GM23248 (cell line): ENCODE data around the gene BYSL. TPM values are rescaled to one million over a fixed set of nuclear protein-coding genes. Genes with fewer than 3 reads are reported as not detected.
A peak's percentile ranks its signal among the peaks of the same experiment; 100 is the strongest.

ENCODE experiments used
- DNase-seq: peaks from one replicate; pipeline ENCODE4 v3.0.0-alpha.2; 2015
- H2AFZ ChIP-seq: fragments of 200-600 bp; sonication (generic); 2 replicates; pipeline ENCODE4 v1.6.1; 2016; ENCODE audit warnings: antibody characterized with exemption
- H3F3A ChIP-seq: fragments of 200-600 bp; sonication (generic); 2 replicates; pipeline ENCODE4 v1.6.1; 2016; ENCODE audit warnings: mild to moderate bottlenecking, antibody characterized with exemption, mixed run types; ENCODE audit not compliant: insufficient read depth
- H3K27ac ChIP-seq: fragments of 200-600 bp; sonication (generic); 2 replicates; pipeline ENCODE4 v1.5.1; 2016; ENCODE audit warnings: mild to moderate bottlenecking
- H3K27me3 ChIP-seq: fragments of 200-600 bp; sonication (generic); replicated peaks from 2 replicates; pipeline ENCODE4 v1.6.1; 2016; ENCODE audit warnings: mild to moderate bottlenecking; ENCODE audit not compliant: insufficient read depth
- H3K36me3 ChIP-seq: fragments of 200-600 bp; sonication (generic); 2 replicates; pipeline ENCODE4 v1.6.1; 2016; ENCODE audit warnings: low read depth, mild to moderate bottlenecking
- H3K4me1 ChIP-seq: fragments of 200-600 bp; sonication (generic); 2 replicates; pipeline ENCODE4 v1.6.1; 2016; ENCODE audit warnings: mild to moderate bottlenecking; ENCODE audit not compliant: insufficient read depth
- H3K4me2 ChIP-seq: fragments of 200-600 bp; sonication (generic); one replicate; pipeline ENCODE4 v1.6.1; 2016; ENCODE audit warnings: mild to moderate bottlenecking; ENCODE audit not compliant: unreplicated experiment
- H3K4me3 ChIP-seq: fragments of 200-600 bp; sonication (generic); 2 replicates; pipeline ENCODE4 v1.5.1; 2016; ENCODE audit warnings: mild to moderate bottlenecking
- H3K79me2 ChIP-seq: fragments of 200-600 bp; sonication (generic); 2 replicates; pipeline ENCODE4 v1.6.1; 2016; ENCODE audit warnings: mild to moderate bottlenecking; ENCODE audit not compliant: insufficient read depth
- H3K9ac ChIP-seq: fragments of 200-600 bp; sonication (generic); 2 replicates; pipeline ENCODE4 v1.6.1; 2016; ENCODE audit warnings: mild to moderate bottlenecking
- H3K9me2 ChIP-seq: fragments of 200-600 bp; sonication (generic); 2 replicates; pipeline ENCODE4 v1.6.1; 2016; ENCODE audit warnings: mixed run types, mild to moderate bottlenecking, moderate library complexity; ENCODE audit not compliant: insufficient read depth
- H3K9me3 ChIP-seq: fragments of 200-600 bp; sonication (generic); one replicate; pipeline ENCODE4 v1.6.1; 2017; ENCODE audit warnings: low read depth
- H4K20me1 ChIP-seq: fragments of 200-600 bp; sonication (generic); 2 replicates; pipeline ENCODE4 v1.6.0; 2016; ENCODE audit not compliant: insufficient read depth
- EZH2 ChIP-seq: fragments of 200-600 bp; sonication (generic); IDR thresholded peaks from 2 replicates; pipeline ENCODE4 v1.6.1; 2018; ENCODE audit warnings: antibody characterized with exemption, mild to moderate bottlenecking; ENCODE audit not compliant: insufficient read depth, poor library complexity, severe bottlenecking
- EZH2phosphoT487 ChIP-seq: fragments of 200-600 bp; sonication (generic); IDR thresholded peaks from 2 replicates; pipeline ENCODE4 v1.6.1; 2018; ENCODE audit warnings: antibody characterized with exemption, moderate library complexity, mild to moderate bottlenecking, low read depth; ENCODE audit not compliant: insufficient read depth
- WGBS, 2 experiments: methylation state at CpG; one replicate each; pipeline ENCODE4 v1.1.6; 2015 to 2017; ENCODE audit warnings: low lambda C conversion rate in 2 of 2, low coverage in 1 of 2; ENCODE audit errors: missing lambda C conversion rate in 2 of 2; 5-methylcytosine and 5-hydroxymethylcytosine counted together
- in situ Hi-C: fragments of 300-500 bp; cut with MboI; formaldehyde crosslinking; loops from 2 replicates; pipeline ENCODE4 v1.15.0; 2020
- polyA plus RNA-seq: library from polyadenylated mRNA; unstranded; fragments of >200 nt; fragmentation: Nextera tagmentation; extraction: Ambion mirVana; gene quantifications from 2 replicates; pipeline ENCODE4 v1.2.1, GENCODE V29; 2016
- total RNA-seq: library from RNA; depleted of rRNA; stranded (reverse); fragments of >200 nt; shearing (Covaris generic); gene quantifications from 2 replicates; pipeline ENCODE4 v1.2.3, GENCODE V29; 2014

Gene BYSL
- total and polyA plus RNA-seq, 2 experiments from 2014 or later = 11.0 to 28.0 TPM

- H3K9me3 ChIP-seq = no peaks in the 10 kb centered on the region
- in situ Hi-C loops = no loop called here
- H3K27me3 ChIP-seq = no peaks in the 10 kb centered on the region
- H3K4me2 ChIP-seq = no peak overlapping the region
- no peak overlapping the region for H3K4me3 ChIP-seq
- no peak overlapping the region for H3K9ac ChIP-seq
- H2AFZ ChIP-seq = no peak overlapping the region
- peaks cover 5% of the 10 kb centered on the region; the same call in 1 of the 2 replicates for H3K4me1 ChIP-seq
- H3K36me3 ChIP-seq = no peaks in the 10 kb centered on the region
- no peaks in the 10 kb centered on the region for H3F3A ChIP-seq
- H3K27ac ChIP-seq = no peak overlapping the region
- no peaks in the 10 kb centered on the region for H3K9me2 ChIP-seq
- H4K20me1 ChIP-seq = no peaks in the 10 kb centered on the region
- H3K79me2 ChIP-seq = no peaks in the 10 kb centered on the region
- no peak for DNase-seq
- 86 to 92% methylated on average over 5 of the region's 5 CpGs for WGBS, 2 experiments
- TF ChIP-seq EZH2 = no peak
- no peak for TF ChIP-seq EZH2phosphoT487
These were observed 36.3 kb upstream of the BYSL start for GRCh38 chr6:41884957-41885356.

- no peaks in the 10 kb centered on the region for H3K9me3 ChIP-seq
- no peak overlapping the region for H3K4me2 ChIP-seq
- in situ Hi-C loops = no loop called here
- no peak overlapping the region for H3K4me3 ChIP-seq
- H3F3A ChIP-seq = no peaks in the 10 kb centered on the region
- DNase-seq = no peak
- no peaks in the 10 kb centered on the region for H3K9me2 ChIP-seq
- H3K27me3 ChIP-seq = no peaks in the 10 kb centered on the region
- no peak overlapping the region for H2AFZ ChIP-seq
- H3K9ac ChIP-seq = no peak overlapping the region
- no peak overlapping the region for H3K27ac ChIP-seq
- H3K4me1 ChIP-seq = peaks cover 5% of the 10 kb centered on the region; the same call in 1 of the 2 replicates
- TF ChIP-seq EZH2phosphoT487 (no peak), EZH2 (no peak)
- no peaks in the 10 kb centered on the region for H3K36me3 ChIP-seq
- no peaks in the 10 kb centered on the region for H4K20me1 ChIP-seq
- no peaks in the 10 kb centered on the region for H3K79me2 ChIP-seq
- 82 to 92% methylated on average over 1 of the region's 1 CpG for WGBS, 2 experiments
These were observed 35.4 kb upstream of the BYSL start for GRCh38 chr6:41885930-41886329.

DNA sequence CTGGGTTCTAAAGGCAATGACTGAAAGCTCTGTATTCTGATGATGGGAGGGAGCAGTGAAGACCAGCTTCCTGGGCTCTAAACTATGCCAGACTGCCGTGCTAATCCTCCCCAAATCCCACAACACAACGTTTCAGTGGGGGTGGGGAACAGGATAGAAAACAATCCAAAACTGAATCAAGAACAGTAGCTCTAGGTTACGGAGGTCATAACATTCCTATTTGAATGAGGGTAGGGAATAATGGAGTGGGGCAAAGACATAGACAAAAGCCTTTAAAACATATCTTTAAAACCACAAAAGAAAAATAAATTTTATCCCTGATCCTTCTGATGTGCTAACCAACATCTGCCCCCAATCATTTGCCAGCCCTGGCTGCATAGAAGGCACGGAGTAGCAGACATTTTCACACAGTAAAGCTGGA lies 34.0 kb upstream of the BYSL start:
- Histone ChIP-seq H3K4me2 (no peak overlapping the region), H4K20me1 (no peaks in the 10 kb centered on the region), H3K4me3 (no peak overlapping the region), H3K36me3 (no peaks in the 10 kb centered on the region), H3K9me2 (no peaks in the 10 kb centered on the region), H3K9me3 (no peaks in the 10 kb centered on the region), H3K79me2 (no peaks in the 10 kb centered on the region), H2AFZ (peak overlapping the region; percentile 5), H3K27me3 (no peaks in the 10 kb centered on the region), H3K4me1 (peaks cover 5% of the 10 kb centered on the region; the same call in 1 of the 2 replicates), H3F3A (no peaks in the 10 kb centered on the region), H3K27ac (no peak overlapping the region), H3K9ac (no peak overlapping the region)
- in situ Hi-C loops = no loop called here
- WGBS, 2 experiments = 21 to 26% methylated on average over 4 of the region's 4 CpGs
- TF ChIP-seq EZH2phosphoT487 = no peak
- TF ChIP-seq EZH2 = no peak
- DNase-seq = no peak

DNA sequence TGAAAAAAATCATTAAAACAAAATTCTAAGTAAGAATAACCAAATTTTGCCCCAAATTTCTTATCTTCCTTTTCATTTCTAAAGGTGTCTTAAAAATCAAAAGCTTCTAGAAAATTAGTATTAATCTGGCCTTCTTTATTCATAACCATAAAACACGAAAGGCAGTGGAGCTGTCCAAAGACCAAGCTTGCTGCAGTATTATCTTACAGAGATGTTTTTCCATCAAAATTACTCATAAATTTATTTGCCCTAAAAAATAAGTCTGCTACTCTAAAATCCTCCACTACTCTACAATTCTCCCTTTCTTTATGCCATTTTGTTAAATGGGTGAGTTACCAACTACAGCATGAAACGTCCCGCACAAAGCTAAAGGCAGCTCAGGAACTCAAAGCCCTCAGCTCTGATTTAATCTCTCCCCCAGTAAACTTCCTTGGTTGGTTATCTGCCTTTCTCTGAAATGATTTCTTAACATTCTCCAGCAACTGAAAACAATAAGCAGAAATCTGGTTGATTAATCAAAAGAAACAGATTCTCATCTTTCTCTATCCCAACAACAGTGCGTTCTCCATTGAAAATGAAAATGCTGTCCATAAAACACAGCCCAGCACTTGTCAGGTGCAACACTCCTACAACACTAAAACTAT lies 28.3 kb upstream of the BYSL start:
- Histone ChIP-seq H3K9me2 (no peaks in the 10 kb centered on the region), H3K79me2 (no peaks in the 10 kb centered on the region), H3K4me3 (no peak overlapping the region), H3K4me2 (no peak overlapping the region), H3K36me3 (no peaks in the 10 kb centered on the region), H3K9ac (no peak overlapping the region), H2AFZ (no peak overlapping the region), H4K20me1 (no peaks in the 10 kb centered on the region), H3K9me3 (no peaks in the 10 kb centered on the region), H3K27ac (no peak overlapping the region), H3K4me1 (peaks cover 5% of the 10 kb centered on the region; the same call in 1 of the 2 replicates), H3F3A (0 out of 2 replicates have a peak, but pooled peaks cover 13% of the 10 kb centered on the region), H3K27me3 (no peaks in the 10 kb centered on the region)
- in situ Hi-C loops = no loop called here
- WGBS, 2 experiments = 87 to 89% methylated on average over 4 of the region's 4 CpGs
- no peak for DNase-seq
- TF ChIP-seq EZH2phosphoT487 (no peak), EZH2 (no peak)
